ENCODE data around the gene MAPK10. TPM values are rescaled to one million over a fixed set of nuclear protein-coding genes. Genes with fewer than 3 reads are reported as not detected.

Gene MAPK10
- total and polyA plus RNA-seq, 2 donors (not counting 3 experiments of a cell fraction or from before 2014, with no cell fraction given) = 0.17 TPM; not detected in 1

- DNase-seq (ENCODE audit: low read depth, low spot score) (no peak), FAIRE-seq (no peak)
- peaks cover 7% of the 10 kb centered on the region for H3K79me2 ChIP-seq (ENCODE audit: control insufficient read depth, insufficient read depth, low read length)
- peaks cover 2 to 12% of the 10 kb centered on the region in 2 experiments for H3K36me3 ChIP-seq (ENCODE audit: control insufficient read depth in 2 of 2, extremely low read depth in 1 of 2, insufficient read depth in 2 of 2, low read length in 2 of 2)
- POLR2A ChIA-PET = no interaction called here
- dilution Hi-C loops (cut with MboI; ENCODE audit: extremely low pct_ligation_motif_present, low sequenced_read_pairs) = no loop called here
- no peaks in the 10 kb centered on the region for H3K27me3 ChIP-seq (ENCODE audit: control insufficient read depth in 2 of 2, insufficient read depth in 2 of 2, low read length in 2 of 2)
- intact Hi-C loops (cut with micrococcal nuclease) = no loop called here
- no peak overlapping the region for H3K4me2 ChIP-seq (ENCODE audit: insufficient read depth, low read length)
- H3K9ac ChIP-seq (replicated peaks; ENCODE audit: extremely low read depth, insufficient read depth, low read length) = no peak overlapping the region
- BruUV-seq (replicated peaks) = no TSS peak
- no peak for TF ChIP-seq MAX (IDR thresholded peaks at IDR 0.05; ENCODE audit: insufficient read depth, insufficient read length)
- TF ChIP-seq CTCF (IDR thresholded peaks at IDR 0.05; ENCODE audit: extremely low read depth in 1 of 2, insufficient read depth in 1 of 2, low read depth in 1 of 2, low read length in 2 of 2) = no peak
- no peak for TF ChIP-seq POLR2A (IDR thresholded peaks at IDR 0.05; ENCODE audit: low read depth, low read length)
- no peak for TF ChIP-seq MYC (IDR thresholded peaks at IDR 0.05; ENCODE audit: low read depth, low read length)
- no peak for TF ChIP-seq GATA2 (IDR thresholded peaks at IDR 0.05; ENCODE audit: insufficient read depth, insufficient read length, low read depth, low read length)
- no peak for TF ChIP-seq JUN (IDR thresholded peaks at IDR 0.05; ENCODE audit: borderline replicate concordance, insufficient read depth, insufficient read length, low read depth)
- no peak for TF ChIP-seq FOS (IDR thresholded peaks at IDR 0.05; ENCODE audit: borderline replicate concordance, insufficient read depth, low read length)
- no peak for TF ChIP-seq POLR2AphosphoS5 (IDR thresholded peaks at IDR 0.05; ENCODE audit: insufficient read depth, low read depth, low read length)
- TF ChIP-seq EZH2 (IDR thresholded peaks at IDR 0.05; ENCODE audit: borderline replicate concordance, low read depth, low read length, severe bottlenecking) = no peak
- H3K27ac ChIP-seq (ENCODE audit: insufficient read depth, low read depth, low read length) = no peak overlapping the region
- H3K9me3 ChIP-seq (replicated peaks; ENCODE audit: control insufficient read depth, insufficient read depth, low read length) = no peaks in the 10 kb centered on the region
- H3K9me1 ChIP-seq (replicated peaks; ENCODE audit: control insufficient read depth, extremely low read depth, insufficient read depth, low read length) = no peaks in the 10 kb centered on the region
- no peak overlapping the region for H3K4me3 ChIP-seq (replicated peaks in 1 of 3; ENCODE audit: insufficient read depth in 1 of 3, low read depth in 1 of 3, low read length in 3 of 3)
- H2AFZ ChIP-seq (ENCODE audit: low read depth, low read length) = no peak overlapping the region
- CTCF ChIA-PET = interaction anchor here (2.2 kb wide), 1 partner anchor 40 kb away, joined by 8 read pairs; no protein-coding TSS in a partner anchor
- no peaks in the 10 kb centered on the region for H4K20me1 ChIP-seq (replicated peaks; ENCODE audit: control insufficient read depth, extremely low read depth, insufficient read depth, low read length)
- no peaks in the 10 kb centered on the region for H3K4me1 ChIP-seq (ENCODE audit: control insufficient read depth, extremely low read depth, insufficient read depth, low read length)
Measured at GRCh38 chr4:86004030-86004429, 355.8 kb downstream of the MAPK10 start.

Measured in endothelial cell of umbilical vein (primary cell).